NK-92 (cell line): ENCODE data around the gene GRID2IP.

Experiments used
- DNase-seq: peaks from one replicate; lab custom pipeline; 2025; ENCODE audit not compliant: unreplicated experiment; lab: John Stamatoyannopoulos, UW

GRID2IP gene

GRCh38 chr7:6563936-6564770 is 12.9 kb upstream of the GRID2IP start:
- no peak for DNase-seq

DNA sequence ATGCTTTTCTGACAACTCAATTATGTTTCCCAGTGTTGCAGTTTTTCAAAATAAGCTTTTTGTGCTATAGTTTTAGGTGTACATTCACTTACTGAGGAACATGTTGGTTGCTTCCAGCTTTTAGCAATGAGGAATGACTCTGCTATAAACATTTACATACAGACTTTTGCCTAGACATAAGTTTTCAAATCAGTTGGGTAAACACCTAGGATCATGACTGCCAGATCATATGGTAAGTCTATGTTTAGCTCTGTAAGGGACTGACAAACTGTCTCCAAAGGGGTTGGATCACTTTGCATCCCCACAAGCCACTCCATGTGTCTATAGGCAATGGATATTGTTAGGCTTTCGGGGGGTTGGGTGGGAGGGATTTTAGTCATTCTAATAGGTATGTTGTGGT is 10.8 kb upstream of the GRID2IP start:
- no peak for DNase-seq

DNA sequence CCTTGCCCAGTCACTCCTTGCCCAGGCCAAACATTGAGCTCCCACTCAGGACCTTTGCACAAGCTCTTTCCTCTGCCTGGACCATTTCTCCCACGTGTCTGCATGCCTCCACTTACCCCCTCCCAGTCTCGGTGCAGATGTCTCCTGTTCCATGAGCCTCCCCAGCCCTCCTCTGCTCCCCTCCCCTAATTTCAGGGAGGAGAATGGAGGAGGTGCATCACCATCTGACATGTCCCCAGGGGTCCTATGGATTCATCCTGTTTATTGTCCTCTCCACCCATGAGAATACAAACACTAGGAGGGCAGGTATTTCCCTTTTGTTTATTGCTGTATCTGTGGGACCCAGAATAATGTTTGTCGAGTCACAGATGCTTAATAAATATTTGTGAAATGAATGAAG is 8.6 kb upstream of the GRID2IP start:
- no peak for DNase-seq

- DNase-seq = no peak
Measured at GRCh38 chr7:6558837-6559236, 7.6 kb upstream of the GRID2IP start.

DNA sequence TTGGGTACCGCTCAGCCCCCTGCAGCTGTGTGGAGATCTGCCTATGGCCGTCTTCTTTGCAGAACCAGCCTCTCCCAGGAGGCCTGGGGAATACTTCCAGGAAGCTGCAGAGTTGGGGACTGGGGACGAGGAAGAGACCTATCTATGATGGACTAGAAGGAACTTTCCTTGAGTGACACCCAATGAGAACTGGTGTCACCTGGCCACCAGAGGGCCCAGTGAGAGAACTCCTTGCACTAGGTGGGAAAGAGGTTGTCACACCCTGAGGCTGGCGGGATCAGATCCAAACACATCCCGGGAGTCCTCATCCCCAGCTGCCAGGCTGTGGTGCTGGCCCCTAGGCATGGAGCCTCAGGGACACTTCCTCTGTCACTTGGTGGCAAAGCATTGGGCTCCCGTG is 4.9 kb upstream of the GRID2IP start:
- DNase-seq = no peak

- DNase-seq = no peak
Measured at GRCh38 chr7:6554848-6555247, 3.6 kb upstream of the GRID2IP start.

DNA sequence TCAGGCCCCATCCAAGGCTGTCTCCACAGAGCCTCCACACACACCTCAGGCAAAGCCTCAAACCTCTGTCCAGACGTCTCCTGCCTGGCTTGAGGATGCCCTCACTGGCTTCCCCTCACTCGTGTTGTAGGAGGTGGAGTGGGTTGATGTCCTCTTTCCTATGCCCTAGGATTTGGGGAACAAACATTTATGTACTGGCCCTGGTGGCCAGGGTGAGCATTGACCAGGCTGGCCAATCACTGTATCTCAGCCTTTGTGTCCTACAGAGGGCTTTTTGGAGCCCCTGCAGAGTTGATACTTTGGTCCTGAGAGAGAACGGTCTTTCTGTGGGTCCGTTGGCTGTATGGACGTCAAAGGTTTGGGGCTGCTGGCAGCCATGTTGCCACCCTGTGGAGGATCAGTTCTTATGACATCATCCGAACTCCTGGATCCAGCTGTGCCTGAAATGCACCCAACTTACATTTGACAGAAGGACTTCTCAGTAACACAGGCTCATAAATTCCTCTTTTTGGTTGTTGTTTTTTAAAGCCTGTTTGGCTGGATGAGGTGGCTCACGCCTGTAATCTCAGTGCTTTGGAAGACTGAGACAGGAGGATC is 2.3 kb upstream of the GRID2IP start:
- no peak for DNase-seq

DNA sequence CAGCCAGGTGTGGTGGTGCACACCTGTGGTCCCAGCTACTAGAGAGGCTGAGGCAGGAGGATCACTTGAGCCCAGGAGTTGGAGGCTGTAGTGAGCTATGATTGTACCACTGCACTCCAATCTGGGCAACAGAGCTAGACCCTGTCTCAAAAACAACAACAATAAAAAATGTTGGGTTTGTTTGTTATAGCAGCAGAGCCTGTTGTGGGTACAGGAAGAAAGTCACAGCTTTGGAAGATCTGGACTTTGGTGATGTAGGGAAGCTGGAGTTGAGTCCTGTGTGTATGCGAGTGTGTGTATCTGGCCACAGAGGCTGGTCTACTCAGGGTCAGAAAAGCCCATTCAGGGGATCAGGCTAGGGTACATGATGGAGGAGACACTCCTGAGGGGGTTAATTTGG is 3.9 kb downstream of the GRID2IP start:
- DNase-seq = no peak

GRCh38 chr7:6546498-6547251 is 4.6 kb downstream of the GRID2IP start:
- no peak for DNase-seq

DNA sequence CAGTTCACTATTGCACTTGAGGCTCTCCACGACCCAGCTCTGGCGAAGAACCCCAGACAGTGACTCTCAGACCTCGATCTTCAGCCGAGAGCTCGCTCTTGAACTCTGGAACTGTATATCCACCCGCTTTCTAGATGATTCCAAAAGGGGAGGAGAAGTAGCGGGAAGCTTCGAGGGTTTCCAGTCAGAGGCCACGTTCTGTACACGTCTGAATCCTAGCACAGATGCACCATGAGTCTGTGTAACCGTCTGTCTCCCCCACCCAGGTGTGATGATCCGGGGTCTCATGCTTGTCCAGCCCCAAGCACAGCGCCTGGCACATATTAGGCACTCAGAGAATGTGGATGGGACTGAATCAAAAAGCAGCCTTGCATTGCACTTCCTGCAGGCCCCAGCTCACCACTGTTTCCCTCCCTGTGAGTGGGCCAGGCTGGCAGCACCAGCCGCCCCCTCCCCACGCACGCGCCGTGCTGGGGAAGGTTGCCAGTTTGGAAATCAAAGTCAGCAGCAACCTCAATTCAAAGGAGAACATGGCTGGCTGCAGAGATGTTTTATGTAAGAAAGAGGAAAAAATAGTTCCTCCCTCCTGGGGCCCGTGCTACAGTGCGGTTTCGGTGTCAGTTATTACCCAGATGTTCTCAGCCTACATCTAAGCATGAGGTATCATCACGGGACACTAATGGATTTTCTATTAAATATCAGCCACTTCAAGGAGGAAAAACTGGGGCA is 5.7 kb downstream of the GRID2IP start:
- DNase-seq = no peak

GRCh38 chr7:6542368-6542767 is 8.9 kb downstream of the GRID2IP start:
- no peak for DNase-seq

- DNase-seq = no peak
Measured at GRCh38 chr7:6536262-6537260, 14.7 kb downstream of the GRID2IP start.

DNA sequence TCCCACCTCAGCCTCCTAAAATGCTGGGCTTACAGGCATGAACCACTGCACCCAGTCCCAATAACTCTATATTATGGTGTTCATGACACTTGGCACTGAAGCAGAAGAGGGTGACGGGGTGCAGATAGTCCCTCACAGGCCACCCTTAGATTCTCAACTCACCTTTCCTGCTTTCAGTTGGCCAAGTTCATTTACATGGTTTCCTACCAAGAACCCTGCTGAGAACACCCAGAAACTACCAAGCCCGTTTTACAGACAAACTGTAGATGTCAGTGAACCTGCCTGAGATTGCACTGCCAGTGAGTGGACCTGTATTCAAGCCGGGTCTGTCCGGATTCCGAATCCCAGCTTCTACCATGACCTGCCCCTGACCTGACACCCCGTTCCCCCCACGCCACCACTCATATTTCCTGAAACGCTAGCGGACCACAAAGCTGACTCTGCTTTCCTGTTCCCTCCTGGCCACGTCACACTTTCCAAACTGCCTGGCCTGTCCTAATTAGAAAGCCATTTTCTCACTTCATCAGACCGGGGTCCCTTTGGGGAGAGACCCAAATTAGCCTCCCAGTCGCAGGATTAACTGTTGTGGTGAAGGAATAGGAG is 17.3 kb downstream of the GRID2IP start:
- DNase-seq = no peak

- no peak for DNase-seq
Measured at GRCh38 chr7:6532516-6532915, 18.7 kb downstream of the GRID2IP start.

- DNase-seq = no peak
Measured at GRCh38 chr7:6531492-6532279, 19.6 kb downstream of the GRID2IP start.

GRCh38 chr7:6530626-6531491 is 20.4 kb downstream of the GRID2IP start:
- DNase-seq = no peak

DNA sequence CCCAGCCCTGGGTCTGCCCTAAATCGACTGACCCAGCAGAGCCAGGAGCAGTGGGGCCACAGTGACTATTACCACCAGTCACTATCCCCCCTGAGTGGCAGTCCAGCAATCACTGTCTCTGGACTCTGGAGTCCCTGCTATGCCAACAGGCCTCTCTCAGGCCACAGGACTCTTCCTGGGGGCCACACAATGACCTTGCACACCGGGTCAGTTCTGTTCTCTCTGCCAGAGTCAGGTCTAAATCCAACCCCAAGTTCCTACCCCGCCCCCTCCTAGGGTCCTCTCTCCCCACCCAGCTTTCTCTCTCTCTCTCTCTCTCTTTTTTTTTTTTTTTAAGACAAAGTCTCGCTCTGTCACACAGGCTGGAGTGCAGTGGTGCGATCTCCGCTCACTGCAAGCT is 21.6 kb downstream of the GRID2IP start:
- DNase-seq = no peak
